Liver (tissue), 9 donors: ENCODE data around the gene TMPRSS2. TPM values are rescaled to one million over a fixed set of nuclear protein-coding genes. Genes with fewer than 3 reads are reported as not detected.
"Not testable (repeated sequence)": the region's sequence is repeated elsewhere in the genome, so short reads cannot be mapped to it uniquely, and the experiment has no call there.

ENCODE experiments used
- DNase-seq: peaks from one replicate; pipeline ENCODE4 v3.0.0-alpha.2; 2017; ENCODE audit warnings: low spot score
- H3K27ac ChIP-seq, 2 donors: one replicate each; pipeline ENCODE4 v1.7.0; 2013; ENCODE audit warnings: inconsistent platforms in 2 of 2, low read length in 2 of 2, control low read depth in 1 of 2, low read depth in 1 of 2, mild to moderate bottlenecking in 1 of 2
- H3K27me3 ChIP-seq, 4 donors: one replicate each; pipeline versions ENCODE4 v1.6.1 to v1.7.0; 2013; ENCODE audit warnings: low read length in 3 of 4, inconsistent platforms in 1 of 4, mild to moderate bottlenecking in 1 of 4, moderate library complexity in 1 of 4; ENCODE audit not compliant: control insufficient read depth in 4 of 4, insufficient read depth in 4 of 4
- H3K36me3 ChIP-seq, 4 donors: one replicate each; pipeline versions ENCODE4 v1.6.1 to v1.7.0; 2013; ENCODE audit warnings: low read length in 3 of 4, mild to moderate bottlenecking in 3 of 4, low read depth in 1 of 4, moderate library complexity in 1 of 4; ENCODE audit not compliant: control insufficient read depth in 4 of 4, insufficient read depth in 3 of 4
- H3K4me1 ChIP-seq, 4 donors: one replicate each; pipeline versions ENCODE4 v1.6.1 to v1.7.0; 2013; ENCODE audit warnings: low read length in 3 of 4, mild to moderate bottlenecking in 3 of 4, moderate library complexity in 1 of 4; ENCODE audit not compliant: control insufficient read depth in 4 of 4, insufficient read depth in 4 of 4
- H3K4me3 ChIP-seq, 3 donors: one replicate each; pipeline versions ENCODE4 v1.6.1 to v1.7.0; 2013; ENCODE audit warnings: low read length in 3 of 3, control low read depth in 1 of 3, low read depth in 1 of 3, mild to moderate bottlenecking in 1 of 3
- H3K9ac ChIP-seq, 2 donors: one replicate each; pipeline ENCODE4 v1.7.0; 2013; ENCODE audit warnings: low read length in 2 of 2, mild to moderate bottlenecking in 2 of 2, moderate library complexity in 2 of 2, control low read depth in 1 of 2, low read depth in 1 of 2
- H3K9me3 ChIP-seq, 4 donors: one replicate each; pipeline versions ENCODE4 v1.6.1 to v1.7.0; 2013; ENCODE audit warnings: low read length in 3 of 4; ENCODE audit not compliant: control insufficient read depth in 4 of 4
- EGR1 ChIP-seq, 2 donors: IDR thresholded peaks; 2 replicates each; pipeline ENCODE4 v1.6.1; 2016 to 2018; ENCODE audit warnings: antibody characterized with exemption in 2 of 2, low read depth in 2 of 2
- FOXA1 ChIP-seq: IDR thresholded peaks from 2 replicates; pipeline ENCODE4 v1.6.1; 2016; ENCODE audit warnings: antibody characterized with exemption
- FOXA2 ChIP-seq: IDR thresholded peaks from 2 replicates; pipeline ENCODE4 v1.6.1; 2016; ENCODE audit warnings: antibody characterized with exemption
- GABPA ChIP-seq, 2 donors: IDR thresholded peaks in 1 of 2; conservative IDR thresholded peaks in 1 of 2; 2 replicates each; pipeline ENCODE4 v1.6.1; 2016; ENCODE audit warnings: antibody characterized with exemption in 2 of 2, mild to moderate bottlenecking in 1 of 2, moderate library complexity in 1 of 2
- HNF4A ChIP-seq, 2 donors: conservative IDR thresholded peaks; 2 replicates each; pipeline ENCODE4 v1.6.1; 2016; ENCODE audit warnings: antibody characterized with exemption in 2 of 2, mild to moderate bottlenecking in 2 of 2
- HNF4G ChIP-seq: IDR thresholded peaks from 2 replicates; pipeline ENCODE4 v1.6.1; 2016; ENCODE audit warnings: antibody characterized with exemption
- JUND ChIP-seq, 2 donors: IDR thresholded peaks; 2 replicates each; pipeline ENCODE4 v1.6.1; 2016; ENCODE audit warnings: antibody characterized with exemption in 2 of 2
- NR2F2 ChIP-seq: IDR thresholded peaks from 2 replicates; pipeline ENCODE4 v1.6.1; 2016; ENCODE audit warnings: antibody characterized with exemption
- RAD21 ChIP-seq, 2 donors: IDR thresholded peaks; 2 replicates each; pipeline ENCODE4 v1.6.1; 2016; ENCODE audit warnings: antibody characterized with exemption in 2 of 2, mild to moderate bottlenecking in 2 of 2
- RXRA ChIP-seq, 2 donors: IDR thresholded peaks; 2 replicates each; pipeline ENCODE4 v1.6.1; 2017 to 2018; ENCODE audit warnings: antibody characterized with exemption in 2 of 2, mild to moderate bottlenecking in 1 of 2
- SP1 ChIP-seq: IDR thresholded peaks from 2 replicates; pipeline ENCODE4 v1.6.1; 2018; ENCODE audit warnings: antibody characterized with exemption, mild to moderate bottlenecking
- TAF1 ChIP-seq: conservative IDR thresholded peaks from 2 replicates; pipeline ENCODE4 v1.6.1; 2016; ENCODE audit warnings: antibody characterized with exemption, mild to moderate bottlenecking
- YY1 ChIP-seq: IDR thresholded peaks from 2 replicates; pipeline ENCODE4 v1.6.1; 2016; ENCODE audit warnings: antibody characterized with exemption, mild to moderate bottlenecking
- WGBS: extraction: QIAGEN DNeasy Blood & Tissue Kit; methylation state at CpG from one replicate; pipeline ENCODE4 v1.1.7; 2013; 5-methylcytosine and 5-hydroxymethylcytosine counted together
- polyA plus RNA-seq, 2 donors: library from polyadenylated mRNA; stranded (reverse) in 1 of 2; unstranded in 1 of 2; fragments of 200-250 nt in 1 of 2; fragments of >200 nt in 1 of 2; fragmentation: Nextera tagmentation in 1 of 2; extraction: Ambion mirVana in 1 of 2; gene quantifications; one replicate each; pipeline versions ENCODE4 v1.2.1 to v1.2.3, GENCODE V29; 2013 to 2015
- total RNA-seq, 2 donors: library from RNA; depleted of rRNA; stranded (reverse); fragments of >200 nt; gene quantifications; one replicate each; pipeline ENCODE4 v1.2.3, GENCODE V29; 2014
- TF ChIP-seq, protein P1 (sequence below): IDR thresholded peaks from 2 replicates; pipeline ENCODE4 v1.6.1; 2016; ENCODE audit warnings: antibody characterized with exemption, mild to moderate bottlenecking
- TF ChIP-seq, protein P2 (sequence below): IDR thresholded peaks from 2 replicates; pipeline ENCODE4 v1.6.1; 2016; ENCODE audit warnings: antibody characterized with exemption
- TF ChIP-seq, protein P3 (sequence below): IDR thresholded peaks from 2 replicates; pipeline ENCODE4 v1.6.1; 2016; ENCODE audit warnings: antibody characterized with exemption
- TF ChIP-seq, protein P4 (sequence below): IDR thresholded peaks from 2 replicates; pipeline ENCODE4 v1.6.1; 2016; ENCODE audit warnings: antibody characterized with exemption
- TF ChIP-seq, protein P5 (sequence below): fragments of 150-350 bp; IDR thresholded peaks from 2 replicates; pipeline ENCODE4 v1.5.1; 2017; ENCODE audit warnings: improper control_type of control experiment, low read depth, low read length; ENCODE audit not compliant: missing input control
- donor health status: healthy.
- donor health status: healthy.
- donor health status: healthy.
- donor health status: healthy.
- donor health status: healthy.

The TMPRSS2 gene
- total and polyA plus RNA-seq, 4 donors: 0.14 to 32.0 (median 11.4) TPM

DNA sequence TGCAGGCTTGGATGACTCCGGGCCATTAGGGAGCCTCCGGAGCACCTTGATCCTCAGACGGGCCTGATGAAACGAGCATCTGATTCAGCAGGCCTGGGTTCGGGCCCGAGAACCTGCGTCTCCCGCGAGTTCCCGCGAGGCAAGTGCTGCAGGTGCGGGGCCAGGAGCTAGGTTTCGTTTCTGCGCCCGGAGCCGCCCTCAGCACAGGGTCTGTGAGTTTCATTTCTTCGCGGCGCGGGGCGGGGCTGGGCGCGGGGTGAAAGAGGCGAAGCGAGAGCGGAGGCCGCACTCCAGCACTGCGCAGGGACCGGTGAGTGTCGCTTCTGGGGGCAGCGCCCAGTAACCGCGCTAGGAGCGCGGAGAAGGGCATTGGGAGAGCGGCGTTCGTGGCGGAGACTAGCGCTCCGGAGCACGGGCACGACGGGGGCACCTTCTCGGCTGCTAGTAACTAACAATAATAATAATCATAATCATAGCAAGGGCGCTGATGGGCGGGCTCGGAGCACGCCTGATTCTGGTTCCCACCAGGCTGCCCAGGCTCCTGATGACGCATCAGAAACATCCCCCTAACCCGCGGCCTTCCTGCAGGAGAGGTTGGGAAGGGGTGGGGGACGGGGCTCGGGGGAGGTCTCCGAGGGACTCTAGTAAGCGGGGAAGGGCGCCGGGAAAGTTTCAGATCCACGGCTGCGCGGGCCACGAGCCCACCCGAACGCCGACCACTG is 81.8 kb downstream of the TMPRSS2 start, which contains the start of gene MX1 (continued):
- TF ChIP-seq, protein P1, sequence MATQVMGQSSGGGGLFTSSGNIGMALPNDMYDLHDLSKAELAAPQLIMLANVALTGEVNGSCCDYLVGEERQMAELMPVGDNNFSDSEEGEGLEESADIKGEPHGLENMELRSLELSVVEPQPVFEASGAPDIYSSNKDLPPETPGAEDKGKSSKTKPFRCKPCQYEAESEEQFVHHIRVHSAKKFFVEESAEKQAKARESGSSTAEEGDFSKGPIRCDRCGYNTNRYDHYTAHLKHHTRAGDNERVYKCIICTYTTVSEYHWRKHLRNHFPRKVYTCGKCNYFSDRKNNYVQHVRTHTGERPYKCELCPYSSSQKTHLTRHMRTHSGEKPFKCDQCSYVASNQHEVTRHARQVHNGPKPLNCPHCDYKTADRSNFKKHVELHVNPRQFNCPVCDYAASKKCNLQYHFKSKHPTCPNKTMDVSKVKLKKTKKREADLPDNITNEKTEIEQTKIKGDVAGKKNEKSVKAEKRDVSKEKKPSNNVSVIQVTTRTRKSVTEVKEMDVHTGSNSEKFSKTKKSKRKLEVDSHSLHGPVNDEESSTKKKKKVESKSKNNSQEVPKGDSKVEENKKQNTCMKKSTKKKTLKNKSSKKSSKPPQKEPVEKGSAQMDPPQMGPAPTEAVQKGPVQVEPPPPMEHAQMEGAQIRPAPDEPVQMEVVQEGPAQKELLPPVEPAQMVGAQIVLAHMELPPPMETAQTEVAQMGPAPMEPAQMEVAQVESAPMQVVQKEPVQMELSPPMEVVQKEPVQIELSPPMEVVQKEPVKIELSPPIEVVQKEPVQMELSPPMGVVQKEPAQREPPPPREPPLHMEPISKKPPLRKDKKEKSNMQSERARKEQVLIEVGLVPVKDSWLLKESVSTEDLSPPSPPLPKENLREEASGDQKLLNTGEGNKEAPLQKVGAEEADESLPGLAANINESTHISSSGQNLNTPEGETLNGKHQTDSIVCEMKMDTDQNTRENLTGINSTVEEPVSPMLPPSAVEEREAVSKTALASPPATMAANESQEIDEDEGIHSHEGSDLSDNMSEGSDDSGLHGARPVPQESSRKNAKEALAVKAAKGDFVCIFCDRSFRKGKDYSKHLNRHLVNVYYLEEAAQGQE: peak; percentile 87
- TF ChIP-seq YY1 (peak; percentile 58), RAD21 (IDR thresholded peaks at IDR 0.05) (peak in 1 of 2 donors; percentile 47), HNF4A (conservative IDR thresholded peaks at IDR 0.05) (peak; percentile 8 to 13), NR2F2 (no peak), FOXA2 (no peak), JUND (IDR thresholded peaks at IDR 0.05) (no peak)
- TF ChIP-seq, protein P2, sequence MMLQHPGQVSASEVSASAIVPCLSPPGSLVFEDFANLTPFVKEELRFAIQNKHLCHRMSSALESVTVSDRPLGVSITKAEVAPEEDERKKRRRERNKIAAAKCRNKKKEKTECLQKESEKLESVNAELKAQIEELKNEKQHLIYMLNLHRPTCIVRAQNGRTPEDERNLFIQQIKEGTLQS: no peak
- TF ChIP-seq, protein P3, sequence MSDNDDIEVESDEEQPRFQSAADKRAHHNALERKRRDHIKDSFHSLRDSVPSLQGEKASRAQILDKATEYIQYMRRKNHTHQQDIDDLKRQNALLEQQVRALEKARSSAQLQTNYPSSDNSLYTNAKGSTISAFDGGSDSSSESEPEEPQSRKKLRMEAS: no peak

DNA sequence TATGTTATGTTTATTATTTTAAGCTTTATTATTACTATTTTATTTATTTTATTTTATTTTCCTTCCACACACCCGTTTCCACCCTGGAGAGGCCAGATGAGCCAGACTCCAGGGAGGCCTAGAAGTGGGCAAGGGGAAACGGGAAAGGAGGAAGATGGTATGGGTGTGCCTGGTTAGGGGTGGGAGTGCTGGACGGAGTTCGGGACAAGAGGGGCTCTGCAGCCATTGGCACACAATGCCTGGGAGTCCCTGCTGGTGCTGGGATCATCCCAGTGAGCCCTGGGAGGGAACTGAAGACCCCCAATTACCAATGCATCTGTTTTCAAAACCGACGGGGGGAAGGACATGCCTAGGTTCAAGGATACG is 82.4 kb downstream of the TMPRSS2 start:
- DNase-seq: peak; percentile 5
- TF ChIP-seq JUND (IDR thresholded peaks at IDR 0.05) (no peak), YY1 (no peak), HNF4A (conservative IDR thresholded peaks at IDR 0.05) (no peak), TAF1 (no peak), RXRA (IDR thresholded peaks at IDR 0.05) (no peak), GABPA (IDR thresholded peaks at IDR 0.05 in 1 of 2, conservative IDR thresholded peaks at IDR 0.05 in 1 of 2) (no peak), RAD21 (IDR thresholded peaks at IDR 0.05) (no peak), FOXA1 (no peak), SP1 (no peak), HNF4G (no peak), NR2F2 (no peak), FOXA2 (no peak), EGR1 (IDR thresholded peaks at IDR 0.05; ENCODE audit: low read depth in 2 of 2) (no peak)
- TF ChIP-seq, protein P3: no peak
- TF ChIP-seq, protein P4, sequence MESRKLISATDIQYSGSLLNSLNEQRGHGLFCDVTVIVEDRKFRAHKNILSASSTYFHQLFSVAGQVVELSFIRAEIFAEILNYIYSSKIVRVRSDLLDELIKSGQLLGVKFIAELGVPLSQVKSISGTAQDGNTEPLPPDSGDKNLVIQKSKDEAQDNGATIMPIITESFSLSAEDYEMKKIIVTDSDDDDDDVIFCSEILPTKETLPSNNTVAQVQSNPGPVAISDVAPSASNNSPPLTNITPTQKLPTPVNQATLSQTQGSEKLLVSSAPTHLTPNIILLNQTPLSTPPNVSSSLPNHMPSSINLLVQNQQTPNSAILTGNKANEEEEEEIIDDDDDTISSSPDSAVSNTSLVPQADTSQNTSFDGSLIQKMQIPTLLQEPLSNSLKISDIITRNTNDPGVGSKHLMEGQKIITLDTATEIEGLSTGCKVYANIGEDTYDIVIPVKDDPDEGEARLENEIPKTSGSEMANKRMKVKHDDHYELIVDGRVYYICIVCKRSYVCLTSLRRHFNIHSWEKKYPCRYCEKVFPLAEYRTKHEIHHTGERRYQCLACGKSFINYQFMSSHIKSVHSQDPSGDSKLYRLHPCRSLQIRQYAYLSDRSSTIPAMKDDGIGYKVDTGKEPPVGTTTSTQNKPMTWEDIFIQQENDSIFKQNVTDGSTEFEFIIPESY: no peak
- TF ChIP-seq, protein P2: no peak
- TF ChIP-seq, protein P1: no peak
- TF ChIP-seq, protein P5, sequence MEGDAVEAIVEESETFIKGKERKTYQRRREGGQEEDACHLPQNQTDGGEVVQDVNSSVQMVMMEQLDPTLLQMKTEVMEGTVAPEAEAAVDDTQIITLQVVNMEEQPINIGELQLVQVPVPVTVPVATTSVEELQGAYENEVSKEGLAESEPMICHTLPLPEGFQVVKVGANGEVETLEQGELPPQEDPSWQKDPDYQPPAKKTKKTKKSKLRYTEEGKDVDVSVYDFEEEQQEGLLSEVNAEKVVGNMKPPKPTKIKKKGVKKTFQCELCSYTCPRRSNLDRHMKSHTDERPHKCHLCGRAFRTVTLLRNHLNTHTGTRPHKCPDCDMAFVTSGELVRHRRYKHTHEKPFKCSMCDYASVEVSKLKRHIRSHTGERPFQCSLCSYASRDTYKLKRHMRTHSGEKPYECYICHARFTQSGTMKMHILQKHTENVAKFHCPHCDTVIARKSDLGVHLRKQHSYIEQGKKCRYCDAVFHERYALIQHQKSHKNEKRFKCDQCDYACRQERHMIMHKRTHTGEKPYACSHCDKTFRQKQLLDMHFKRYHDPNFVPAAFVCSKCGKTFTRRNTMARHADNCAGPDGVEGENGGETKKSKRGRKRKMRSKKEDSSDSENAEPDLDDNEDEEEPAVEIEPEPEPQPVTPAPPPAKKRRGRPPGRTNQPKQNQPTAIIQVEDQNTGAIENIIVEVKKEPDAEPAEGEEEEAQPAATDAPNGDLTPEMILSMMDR: no peak
- H3K9me3 ChIP-seq: no peaks in the 10 kb centered on the region
- peak overlapping the region; percentile 17 to 69 for H3K9ac ChIP-seq
- no peaks in the 10 kb centered on the region for H3K27me3 ChIP-seq
- peak overlapping the region; percentile 59 to 82 (median 76) for H3K4me3 ChIP-seq
- peaks cover 0 to 14% (median 5%) of the 10 kb centered on the region in 4 donors for H3K36me3 ChIP-seq
- peaks cover 0 to 13% (median 8%) of the 10 kb centered on the region in 4 donors for H3K4me1 ChIP-seq
- peak overlapping the region; percentile 5 to 73 for H3K27ac ChIP-seq
- WGBS: 61% methylated on average over 7 of the region's 7 CpGs

DNA sequence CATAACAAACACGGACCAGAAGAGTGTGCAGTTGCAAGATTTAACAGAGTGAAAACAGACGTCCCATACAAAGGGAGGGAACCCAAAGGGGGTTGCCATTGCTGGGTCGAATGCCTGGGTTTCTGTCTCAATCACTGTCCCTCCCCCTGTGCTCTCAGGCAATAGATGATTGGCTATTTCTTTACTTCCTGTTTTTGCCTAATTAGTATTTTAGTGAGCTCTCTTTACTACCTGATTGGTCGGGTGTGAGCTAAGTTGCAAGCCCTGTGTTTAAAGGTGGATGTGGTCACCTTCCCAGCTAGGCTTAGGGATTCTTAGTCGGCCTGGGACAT is 84.7 kb downstream of the TMPRSS2 start:
- not testable (repeated sequence) for H3K9me3 ChIP-seq, H3K4me3 ChIP-seq, DNase-seq, H3K27ac ChIP-seq, H3K9ac ChIP-seq, H3K27me3 ChIP-seq, H3K36me3 ChIP-seq
- peaks cover 0 to 14% (median 10%) of the 10 kb centered on the region in 4 donors for H3K4me1 ChIP-seq
- WGBS: 81% methylated on average over 5 of the region's 5 CpGs
